Urinary bladder (tissue), 4 donors: ENCODE measurements around the gene UCP2. TPM values are rescaled to one million over a fixed set of nuclear protein-coding genes. Genes with fewer than 3 reads are reported as not detected.
"Not testable (repeated sequence)": the region's sequence is repeated elsewhere in the genome, so short reads cannot be mapped to it uniquely, and the experiment has no call there.

Experiments used
- DNase-seq: peaks from one replicate; pipeline ENCODE4 v3.0.0-alpha.2; 2015; ENCODE audit errors: extremely low spot score
- H3K27ac ChIP-seq: one replicate; pipeline ENCODE4 v1.5.1; 2013; ENCODE audit warnings: low read depth, mild to moderate bottlenecking, moderate library complexity
- H3K36me3 ChIP-seq: one replicate; pipeline ENCODE4 v1.6.1; 2013; ENCODE audit warnings: mild to moderate bottlenecking, moderate library complexity; ENCODE audit not compliant: insufficient read depth
- H3K4me1 ChIP-seq: one replicate; pipeline ENCODE4 v1.6.1; 2013; ENCODE audit warnings: mild to moderate bottlenecking, moderate library complexity; ENCODE audit not compliant: insufficient read depth
- H3K4me3 ChIP-seq: one replicate; pipeline ENCODE4 v1.5.1; 2013; ENCODE audit warnings: low read depth, low read length
- WGBS: extraction: QIAGEN DNeasy Blood & Tissue Kit; methylation state at CpG from one replicate; pipeline ENCODE4 v1.1.7; 2013; 5-methylcytosine and 5-hydroxymethylcytosine counted together
- polyA plus RNA-seq: library from polyadenylated mRNA; stranded (reverse); fragments of 200-250 nt; gene quantifications from one replicate; pipeline ENCODE4 v1.2.3, GENCODE V29; 2013
- total RNA-seq: library from RNA; depleted of rRNA; stranded (reverse); fragments of >200 nt; gene quantifications from one replicate; pipeline ENCODE4 v1.2.3, GENCODE V29; 2014
- donor health status: healthy with polysubstance abuse.
- donor health status: healthy.

UCP2 gene
- total and polyA plus RNA-seq, 2 donors = 16.2 to 29.6 TPM

- DNase-seq = no peak
- 68% methylated on average over 6 of the region's 6 CpGs for WGBS
- no peak overlapping the region for H3K27ac ChIP-seq
- H3K4me3 ChIP-seq = no peak overlapping the region
- H3K4me1 ChIP-seq = no peaks in the 10 kb centered on the region
- no peaks in the 10 kb centered on the region for H3K36me3 ChIP-seq
Measured at GRCh38 chr11:73944085-73944484, 38.6 kb downstream of the UCP2 start.

- Histone ChIP-seq H3K36me3 (no peaks in the 10 kb centered on the region), H3K4me1 (no peaks in the 10 kb centered on the region), H3K27ac (no peak overlapping the region), H3K4me3 (no peak overlapping the region)
- no peak for DNase-seq
- 61% methylated on average over 1 of the region's 1 CpG for whole genome bisulfite sequencing
Measured at GRCh38 chr11:73942010-73942409, 40.6 kb downstream of the UCP2 start.

- no peaks in the 10 kb centered on the region for H3K36me3 ChIP-seq
- 94% methylated on average over 9 of the region's 9 CpGs for WGBS
- H3K4me1 ChIP-seq = no peaks in the 10 kb centered on the region
- H3K4me3 ChIP-seq = no peak overlapping the region
- DNase-seq = no peak
- no peak overlapping the region for H3K27ac ChIP-seq
Measured at GRCh38 chr11:73940801-73941570, 41.7 kb downstream of the UCP2 start.

- H3K4me1 ChIP-seq = no peaks in the 10 kb centered on the region
- H3K4me3 ChIP-seq = no peak overlapping the region
- WGBS = 62% methylated on average over 4 of the region's 4 CpGs
- H3K27ac ChIP-seq = no peak overlapping the region
- H3K36me3 ChIP-seq = no peaks in the 10 kb centered on the region
- DNase-seq = no peak
Measured at GRCh38 chr11:73939096-73939495, 43.5 kb downstream of the UCP2 start.

GRCh38 chr11:73936047-73936446, 46.6 kb downstream of the UCP2 start:
- 96% methylated on average over 16 of the region's 25 CpGs for WGBS
- not testable (repeated sequence) for H3K4me1 ChIP-seq, DNase-seq, H3K36me3 ChIP-seq, H3K4me3 ChIP-seq, H3K27ac ChIP-seq

GRCh38 chr11:73932781-73933180, 49.9 kb downstream of the UCP2 start:
- DNase-seq = no peak
- 91% methylated on average over 7 of the region's 7 CpGs for WGBS

GRCh38 chr11:73931951-73932350, 50.7 kb downstream of the UCP2 start:
- H3K27ac ChIP-seq = no peak overlapping the region
- WGBS = 93% methylated on average over 6 of the region's 6 CpGs
- no peak for DNase-seq
- no peaks in the 10 kb centered on the region for H3K4me1 ChIP-seq
- peaks cover 2% of the 10 kb centered on the region for H3K36me3 ChIP-seq
- H3K4me3 ChIP-seq = no peak overlapping the region

More at GRCh38 chr11:73932781-73933180, 49.9 kb downstream of the UCP2 start:
- Histone ChIP-seq H3K4me3 (no peak overlapping the region), H3K4me1 (no peaks in the 10 kb centered on the region), H3K36me3 (no peaks in the 10 kb centered on the region), H3K27ac (no peak overlapping the region)

GRCh38 chr11:73931039-73931645, 51.5 kb downstream of the UCP2 start:
- WGBS = 63% methylated on average over 7 of the region's 7 CpGs
- peaks cover 4% of the 10 kb centered on the region for H3K36me3 ChIP-seq
- no peaks in the 10 kb centered on the region for H3K4me1 ChIP-seq
- no peak for DNase-seq
- H3K27ac ChIP-seq = no peak overlapping the region
- H3K4me3 ChIP-seq = no peak overlapping the region

- H3K4me3 ChIP-seq = no peak overlapping the region
- WGBS = 98% methylated on average over 2 of the region's 2 CpGs
- no peak overlapping the region for H3K27ac ChIP-seq
- H3K36me3 ChIP-seq = peaks cover 4% of the 10 kb centered on the region
- no peak for DNase-seq
- H3K4me1 ChIP-seq = no peaks in the 10 kb centered on the region
Measured at GRCh38 chr11:73929388-73929787, 53.3 kb downstream of the UCP2 start.

Other genes starting within 250 kb of the UCP2 start
- 106 TPM for gene RAB6A, start 221.8 kb downstream of the UCP2 start, total RNA-seq
- 96.0 TPM for gene RAB6A, start 221.8 kb downstream of the UCP2 start, polyA plus RNA-seq
- 33.2 TPM for gene MRPL48, start 195.0 kb downstream of the UCP2 start, total RNA-seq
- gene MRPL48, start 195.0 kb downstream of the UCP2 start, polyA plus RNA-seq = 22.3 TPM
- gene COA4, start 106.0 kb downstream of the UCP2 start, total RNA-seq = 34.0 TPM
- gene COA4, start 106.0 kb downstream of the UCP2 start, polyA plus RNA-seq = 70.9 TPM
- gene PAAF1, start 105.8 kb downstream of the UCP2 start, total RNA-seq = 15.1 TPM
- 20.2 TPM for gene PAAF1, start 105.8 kb downstream of the UCP2 start, polyA plus RNA-seq
- gene DNAJB13, start 31.8 kb downstream of the UCP2 start, total RNA-seq = 0.58 TPM
- 0.38 TPM for gene DNAJB13, start 31.8 kb downstream of the UCP2 start, polyA plus RNA-seq
- gene UCP3, start 26.2 kb upstream of the UCP2 start, total RNA-seq = 0.85 TPM
- gene UCP3, start 26.2 kb upstream of the UCP2 start, polyA plus RNA-seq = 1.2 TPM
- 19.5 TPM for gene C2CD3, start 188.2 kb upstream of the UCP2 start, total RNA-seq
- gene C2CD3, start 188.2 kb upstream of the UCP2 start, polyA plus RNA-seq = 9.8 TPM
- gene PPME1, start 188.4 kb upstream of the UCP2 start, total RNA-seq = 24.5 TPM
- gene PPME1, start 188.4 kb upstream of the UCP2 start, polyA plus RNA-seq = 33.4 TPM